K562 (cell line): Measurements from ENCODE around the gene CNDP1. TPM values are rescaled to one million over a fixed set of nuclear protein-coding genes. Genes with fewer than 3 reads are reported as not detected.

Experiments
- ATAC-seq: fragments of 200-7000 bp; cut with Tn5 transposase; 3 replicates; pipeline ENCODE4 v1.9.1; 2020; ENCODE audit warnings: moderate library complexity
- BruUV-seq: library from RNA; stranded (reverse); fragments of 400-500 nt; replicated peaks from 2 replicates; lab custom pipeline; 2021; lab: Mats Ljungman, UMichigan
- CTCF ChIA-PET: fragments of 300-600 bp; formaldehyde crosslinking; extraction: SDS; loops from one replicate; lab custom pipeline; 2021; ENCODE audit warnings: low intra/inter-chr PET ratio; lab: Yijun Ruan, JAX
- POLR2A ChIA-PET: fragments of 300-600, 350-650 bp; sonication (Branson Sonifier 250); formaldehyde crosslinking; extraction: SDS; loops from one replicate; lab custom pipeline; 2021; ENCODE audit warnings: antibody characterized with exemption, inconsistent platforms; lab: Yijun Ruan, JAX
- DNase-seq, 4 experiments: peaks; one replicate each; pipeline versions ENCODE4 v3.0.0 to v3.0.0-alpha.2; 2011 to 2018; ENCODE audit warnings: low spot score in 3 of 4, mixed read lengths in 3 of 4; ENCODE audit errors: extremely low read depth in 1 of 4
- FAIRE-seq: peaks from 2 replicates; lab custom pipeline; 2011; peaks lifted over from hg19 to GRCh38; lab: Jason Lieb, UNC
- H2AFZ ChIP-seq: 2 replicates; pipeline ENCODE4 v1.6.0; 2011; ENCODE audit warnings: low read depth, low read length, control low read depth, inconsistent platforms
- H3K27ac ChIP-seq: fragments of 200-600 bp; 3 replicates; pipeline ENCODE4 v1.8.0; 2011; ENCODE audit warnings: low read depth, mild to moderate bottlenecking, control low read depth, inconsistent platforms, low read length, moderate library complexity, mixed read lengths; ENCODE audit errors: extremely low read depth
- H3K27me3 ChIP-seq, 2 experiments: fragments of 300-600 bp in 1 of 2; 2 replicates in 1 of 2; 3 replicates in 1 of 2; pipeline versions ENCODE4 v1.6.0 to v1.8.0; 2011; ENCODE audit warnings: inconsistent platforms in 2 of 2, low read length in 2 of 2, mild to moderate bottlenecking in 1 of 2, mixed read lengths in 1 of 2, moderate library complexity in 1 of 2; ENCODE audit not compliant: control insufficient read depth in 2 of 2, insufficient read depth in 2 of 2
- H3K36me3 ChIP-seq: fragments of 300-600 bp; 3 replicates; pipeline ENCODE4 v1.8.0; 2011; ENCODE audit warnings: mild to moderate bottlenecking, low read length, inconsistent platforms; ENCODE audit not compliant: control insufficient read depth, insufficient read depth
- H3K4me1 ChIP-seq, 2 experiments: fragments of 200-600 bp in 1 of 2; replicated peaks in 1 of 2; 2 replicates in 1 of 2; 3 replicates in 1 of 2; pipeline versions ENCODE4 v1.5.1 to v1.8.0; 2011; ENCODE audit warnings: inconsistent platforms in 2 of 2, low read length in 2 of 2, mild to moderate bottlenecking in 1 of 2, mixed read lengths in 1 of 2, moderate library complexity in 1 of 2; ENCODE audit not compliant: control insufficient read depth in 2 of 2, insufficient read depth in 2 of 2
- H3K4me2 ChIP-seq: 2 replicates; pipeline ENCODE4 v1.6.1; 2011; ENCODE audit warnings: low read length, control low read depth, inconsistent platforms, mixed read lengths; ENCODE audit not compliant: insufficient read depth
- H3K4me3 ChIP-seq: fragments of 200-600 bp; sonication (generic), shearing (Covaris generic); 2 replicates; pipeline ENCODE4 v1.5.1; 2016; ENCODE audit warnings: control low read depth, inconsistent platforms
- H3K79me2 ChIP-seq: fragments of 200-600 bp; 3 replicates; pipeline ENCODE4 v1.8.0; 2011; ENCODE audit warnings: low read length, inconsistent platforms; ENCODE audit not compliant: control insufficient read depth, insufficient read depth
- H3K9ac ChIP-seq, 2 experiments: 2 replicates each; pipeline versions ENCODE4 v1.6.0 to v1.6.1; 2011; ENCODE audit warnings: low read depth in 2 of 2, low read length in 2 of 2, control low read depth in 1 of 2, inconsistent platforms in 1 of 2, mild to moderate bottlenecking in 1 of 2, mixed read lengths in 1 of 2; ENCODE audit not compliant: insufficient read depth in 1 of 2
- H3K9me1 ChIP-seq: one replicate; pipeline ENCODE4 v1.6.0; 2011; ENCODE audit warnings: inconsistent platforms, mild to moderate bottlenecking, low read length, moderate library complexity; ENCODE audit not compliant: control insufficient read depth, insufficient read depth
- H3K9me3 ChIP-seq: replicated peaks from 2 replicates; pipeline ENCODE4 v1.5.1; 2011; ENCODE audit warnings: low read depth, low read length, inconsistent platforms; ENCODE audit not compliant: control insufficient read depth, insufficient read depth
- H4K20me1 ChIP-seq: replicated peaks from 2 replicates; pipeline ENCODE4 v1.6.1; 2011; ENCODE audit warnings: low read length, inconsistent platforms, mixed read lengths; ENCODE audit not compliant: control insufficient read depth, insufficient read depth
- CBFA2T3 ChIP-seq: fragments of 450-650 bp; IDR thresholded peaks from 2 replicates; pipeline ENCODE4 v1.6.1; 2017
- GABPB2 ChIP-seq: fragments of 250-450 bp; sonication (Bioruptor Pico); conservative IDR thresholded peaks from 2 replicates; pipeline ENCODE4 v1.5.1; 2021; ENCODE audit warnings: mild to moderate bottlenecking
- GATA2 ChIP-seq: sonication (generic); formaldehyde crosslinking; IDR thresholded peaks from 2 replicates; pipeline ENCODE4 v1.4.0; 2020; ENCODE audit warnings: mild to moderate bottlenecking, missing genetic modification reagents
- POLR3G ChIP-seq: IDR thresholded peaks from 2 replicates; pipeline ENCODE4 v1.6.1; 2011; ENCODE audit not compliant: insufficient read length, insufficient replicate concordance; ENCODE audit errors: extremely low read depth
- RBM17 ChIP-seq: fragments of 200-400 bp; formaldehyde crosslinking; IDR thresholded peaks from 2 replicates; pipeline ENCODE4 v1.6.1; 2017; ENCODE audit warnings: low read depth, mild to moderate bottlenecking, low read length, borderline replicate concordance
- SREBF1 ChIP-seq: fragments of 150-350 bp; IDR thresholded peaks from 2 replicates; pipeline ENCODE4 v1.6.1; 2014; ENCODE audit warnings: antibody characterized with exemption, low read depth, low read length, borderline replicate concordance
- TEAD1 ChIP-seq, 2 experiments: fragments of 450-650 bp in 1 of 2; sonication (generic) in 1 of 2; formaldehyde crosslinking; IDR thresholded peaks; 2 replicates each; pipeline versions ENCODE4 v1.4.0 to v1.8.0; 2020 to 2022; ENCODE audit warnings: mild to moderate bottlenecking in 2 of 2, missing genetic modification reagents in 1 of 2
- TEAD4 ChIP-seq, 2 experiments: sonication (generic) in 1 of 2; formaldehyde crosslinking in 1 of 2; IDR thresholded peaks; 2 replicates each; pipeline versions ENCODE4 v1.6.1 to v1.8.0; 2012 to 2022; ENCODE audit warnings: borderline replicate concordance in 1 of 2, inconsistent platforms in 1 of 2, low read length in 1 of 2, mild to moderate bottlenecking in 1 of 2, missing genetic modification reagents in 1 of 2
- YY1 ChIP-seq, 3 experiments: IDR thresholded peaks; 2 replicates each; pipeline ENCODE4 v1.6.1; 2011; ENCODE audit warnings: low read length in 2 of 3, mild to moderate bottlenecking in 2 of 3, moderate library complexity in 2 of 3, borderline replicate concordance in 1 of 3, control low read depth in 1 of 3, low read depth in 1 of 3; ENCODE audit not compliant: insufficient read depth in 3 of 3, insufficient replicate concordance in 2 of 3, control insufficient read depth in 1 of 3, insufficient read length in 1 of 3; ENCODE audit errors: extremely low read depth in 1 of 3
- WGBS: fragments of 100-300 bp; shearing (Covaris generic); methylation state at CpG from one replicate; pipeline ENCODE4 v1.1.6; 2016; ENCODE audit warnings: low coverage, mixed read lengths; ENCODE audit not compliant: insufficient coverage; ENCODE audit errors: missing lambda C conversion rate; 5-methylcytosine and 5-hydroxymethylcytosine counted together
- in situ Hi-C: fragments of 300-500 bp; cut with MboI; formaldehyde crosslinking; loops from 4 replicates; pipeline ENCODE4 v1.15.0; 2018; ENCODE audit warnings: inconsistent platforms, mixed read lengths
- intact Hi-C: fragments of 100-400 bp; cut with micrococcal nuclease; formaldehyde crosslinking; loops from 2 replicates; pipeline ENCODE4 v1.14.2; 2022
- polyA plus RNA-seq, 8 experiments: library from polyadenylated mRNA; depleted of rRNA in 4 of 8; stranded (reverse) in 5 of 8; unstranded in 3 of 8; fragments of >200 nt; fragmentation: Nextera tagmentation in 2 of 8; fragmentation: Illumina TruSeq in 1 of 8; extraction: Ambion mirVana in 2 of 8; extraction: Trizol in 1 of 8; gene quantifications; 2 replicates each; pipeline versions ENCODE4 v1.2.1 to v1.2.3, GENCODE V29; 2011 to 2014; ENCODE audit warnings: inconsistent platforms in 1 of 8, missing spikeins in 1 of 8
- total RNA-seq, 7 experiments: library from RNA; depleted of rRNA in 6 of 7; stranded (reverse); fragments of >200 nt in 6 of 7; fragmentation: Illumina TruSeq in 2 of 7; extraction: Trizol in 2 of 7; gene quantifications; 2 replicates each; pipeline versions ENCODE4 v1.2.1 to v1.2.3, GENCODE V29; 2011 to 2021; ENCODE audit warnings: low replicate concordance in 1 of 7
- TF ChIP-seq, protein P1 (sequence below): sonication (generic); formaldehyde crosslinking; IDR thresholded peaks from 2 replicates; pipeline ENCODE4 v1.8.1; 2022; ENCODE audit warnings: missing genetic modification reagents

The CNDP1 gene
- total and polyA plus RNA-seq, 9 of the 15 experiments (the other 6 are each of a cell fraction or from before 2014, with no cell fraction given), result not detected

DNA sequence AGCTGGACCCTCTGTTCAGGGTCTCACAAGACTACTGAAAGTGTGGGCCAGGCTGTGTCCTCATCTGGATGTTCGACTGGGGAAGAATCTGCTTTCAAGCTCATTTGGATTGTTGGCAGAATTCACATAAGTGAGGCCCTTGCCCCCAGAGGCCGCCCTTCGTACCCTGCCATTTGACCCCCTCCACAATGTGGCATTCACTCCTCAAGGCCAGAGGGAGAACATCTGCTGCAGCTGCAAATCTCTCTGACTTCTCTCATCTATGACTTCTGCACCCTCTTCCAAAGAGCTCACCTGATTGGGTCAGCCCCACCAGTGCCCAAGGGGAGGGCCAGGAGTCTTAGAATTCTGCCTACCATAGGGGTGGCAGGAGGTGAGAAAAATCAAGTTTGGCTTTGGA, 42.0 kb upstream of the CNDP1 start (continued):
- TF ChIP-seq SREBF1 (no peak), GABPB2 (no peak), RBM17 (no peak), CBFA2T3 (no peak), TEAD1 (CRISPR knock-in tag; IDR thresholded peaks at IDR 0.05) (no peak)
- TF ChIP-seq, protein P1, sequence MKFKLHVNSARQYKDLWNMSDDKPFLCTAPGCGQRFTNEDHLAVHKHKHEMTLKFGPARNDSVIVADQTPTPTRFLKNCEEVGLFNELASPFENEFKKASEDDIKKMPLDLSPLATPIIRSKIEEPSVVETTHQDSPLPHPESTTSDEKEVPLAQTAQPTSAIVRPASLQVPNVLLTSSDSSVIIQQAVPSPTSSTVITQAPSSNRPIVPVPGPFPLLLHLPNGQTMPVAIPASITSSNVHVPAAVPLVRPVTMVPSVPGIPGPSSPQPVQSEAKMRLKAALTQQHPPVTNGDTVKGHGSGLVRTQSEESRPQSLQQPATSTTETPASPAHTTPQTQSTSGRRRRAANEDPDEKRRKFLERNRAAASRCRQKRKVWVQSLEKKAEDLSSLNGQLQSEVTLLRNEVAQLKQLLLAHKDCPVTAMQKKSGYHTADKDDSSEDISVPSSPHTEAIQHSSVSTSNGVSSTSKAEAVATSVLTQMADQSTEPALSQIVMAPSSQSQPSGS (CRISPR knock-in tag), result no peak

DNA sequence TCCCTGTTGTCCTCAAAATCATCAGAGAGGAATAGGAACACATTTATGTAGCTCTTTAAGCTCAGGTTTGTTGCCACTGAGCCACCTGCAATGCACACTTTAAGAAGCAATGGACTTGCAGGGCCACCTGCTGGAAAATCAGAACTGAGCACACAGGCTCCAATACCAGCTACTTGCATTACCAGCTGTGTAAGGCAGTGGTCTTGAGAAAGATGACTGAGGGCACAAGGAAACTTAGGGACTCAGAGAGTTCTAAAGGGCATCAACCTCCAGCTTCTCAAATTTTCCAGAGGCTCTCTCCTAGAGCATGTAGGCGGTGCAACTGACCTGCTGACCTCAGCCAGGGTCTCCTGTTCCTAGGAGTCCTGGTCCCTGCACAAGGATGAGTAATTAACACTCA, 40.6 kb upstream of the CNDP1 start:
- no peak overlapping the region for H3K4me2 ChIP-seq
- H3K9me1 ChIP-seq, result no peaks in the 10 kb centered on the region
- no peaks in the 10 kb centered on the region for H3K27me3 ChIP-seq
- H3K4me1 ChIP-seq, result peaks cover 10 to 20% of the 10 kb centered on the region in 2 experiments; a peak in 4 of 5 replicates
- WGBS, result 56% methylated on average over 1 of the region's 1 CpG
- no peaks in the 10 kb centered on the region for H3K9me3 ChIP-seq
- H3K36me3 ChIP-seq, result peaks cover 17% of the 10 kb centered on the region; the same call in 2 of the 3 replicates
- no peak overlapping the region for H3K4me3 ChIP-seq
- H2AFZ ChIP-seq, result no peak overlapping the region
- ChIA-PET CTCF (interaction anchor here (0.6 kb wide), 2 partner anchors 34 to 140 kb away, joined by 3 read pairs; no protein-coding TSS in a partner anchor), POLR2A (no interaction called here)
- in situ Hi-C loops, result no loop called here
- H3K79me2 ChIP-seq, result peaks cover 25% of the 10 kb centered on the region
- no peak overlapping the region for H3K27ac ChIP-seq
- intact Hi-C loops, result loop anchor here (1.0 to 5.0 kb wide), 2 partner anchors 140 to 296 kb away; no protein-coding TSS in a partner anchor
- no peak overlapping the region for H3K9ac ChIP-seq
- no TSS peak for BruUV-seq
- ATAC-seq, result no peak
- FAIRE-seq, result no peak
- H4K20me1 ChIP-seq, result no peaks in the 10 kb centered on the region
- DNase-seq, result peak in 1 of 4 experiments; percentile 46
- TF ChIP-seq GATA2 (no peak), YY1 (IDR thresholded peaks at IDR 0.05; ENCODE audit: borderline replicate concordance in 1 of 3, control insufficient read depth in 1 of 3, extremely low read depth in 1 of 3, insufficient read depth in 3 of 3, insufficient read length in 1 of 3, insufficient replicate concordance in 2 of 3, low read depth in 1 of 3, low read length in 2 of 3) (no peak), POLR3G (no peak), TEAD4 (IDR thresholded peaks at IDR 0.05; ENCODE audit: low read length) (no peak), TEAD4 (CRISPR knock-in tag; IDR thresholded peaks at IDR 0.05; ENCODE audit: borderline replicate concordance) (no peak)
